Measurements from ENCODE around the gene ZNF212.

Gene ZNF212

DNA sequence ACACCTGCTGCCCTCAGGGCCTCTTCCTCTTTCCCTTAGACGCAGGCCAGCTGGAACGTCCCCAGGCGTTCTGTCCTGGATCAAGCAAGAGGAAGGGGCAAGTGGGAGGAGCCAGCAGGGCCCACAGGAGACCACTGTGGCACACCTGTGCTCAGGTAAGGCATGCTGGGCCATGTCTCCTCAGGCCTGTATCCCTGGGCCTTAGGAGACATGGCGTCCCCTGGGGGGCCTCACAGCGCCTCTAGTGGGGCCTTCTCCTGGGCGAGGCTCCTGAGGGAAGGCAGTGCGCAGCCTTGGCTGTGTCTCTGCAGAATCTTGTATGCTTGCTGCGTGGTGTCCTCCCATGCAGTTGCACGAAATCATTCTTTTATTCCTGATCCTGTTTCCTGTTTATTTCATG lies 53.9 kb downstream of the ZNF212 start:
- no peaks in the 10 kb centered on the region for H4K20me1 ChIP-seq (ENCODE audit: control insufficient read depth, insufficient read depth, low read depth, low read length)
- no peaks in the 10 kb centered on the region for H3K4me1 ChIP-seq (ENCODE audit: control insufficient read depth, low read length)
- no peak overlapping the region for H3K4me3 ChIP-seq (ENCODE audit: low read length)
- no peaks in the 10 kb centered on the region for H3K27me3 ChIP-seq (ENCODE audit: control insufficient read depth, low read length)
- H3K27ac ChIP-seq (ENCODE audit: low read depth, low read length), result no peak overlapping the region
- no peaks in the 10 kb centered on the region for H3F3A ChIP-seq (ENCODE audit: control insufficient read depth, insufficient read depth)
- no peaks in the 10 kb centered on the region for H3K79me2 ChIP-seq (ENCODE audit: control insufficient read depth, low read length)
- no peaks in the 10 kb centered on the region for H3K9me3 ChIP-seq (ENCODE audit: control insufficient read depth, insufficient read depth, low read length)
- no peaks in the 10 kb centered on the region for H3K9me2 ChIP-seq (replicated peaks; ENCODE audit: control insufficient read depth, low read length)
- H3K4me2 ChIP-seq (ENCODE audit: low read length), result no peak overlapping the region
- TF ChIP-seq EZH2phosphoT487 (IDR thresholded peaks at IDR 0.05; ENCODE audit: borderline replicate concordance, low read length), result no peak
- TF ChIP-seq, protein P1, sequence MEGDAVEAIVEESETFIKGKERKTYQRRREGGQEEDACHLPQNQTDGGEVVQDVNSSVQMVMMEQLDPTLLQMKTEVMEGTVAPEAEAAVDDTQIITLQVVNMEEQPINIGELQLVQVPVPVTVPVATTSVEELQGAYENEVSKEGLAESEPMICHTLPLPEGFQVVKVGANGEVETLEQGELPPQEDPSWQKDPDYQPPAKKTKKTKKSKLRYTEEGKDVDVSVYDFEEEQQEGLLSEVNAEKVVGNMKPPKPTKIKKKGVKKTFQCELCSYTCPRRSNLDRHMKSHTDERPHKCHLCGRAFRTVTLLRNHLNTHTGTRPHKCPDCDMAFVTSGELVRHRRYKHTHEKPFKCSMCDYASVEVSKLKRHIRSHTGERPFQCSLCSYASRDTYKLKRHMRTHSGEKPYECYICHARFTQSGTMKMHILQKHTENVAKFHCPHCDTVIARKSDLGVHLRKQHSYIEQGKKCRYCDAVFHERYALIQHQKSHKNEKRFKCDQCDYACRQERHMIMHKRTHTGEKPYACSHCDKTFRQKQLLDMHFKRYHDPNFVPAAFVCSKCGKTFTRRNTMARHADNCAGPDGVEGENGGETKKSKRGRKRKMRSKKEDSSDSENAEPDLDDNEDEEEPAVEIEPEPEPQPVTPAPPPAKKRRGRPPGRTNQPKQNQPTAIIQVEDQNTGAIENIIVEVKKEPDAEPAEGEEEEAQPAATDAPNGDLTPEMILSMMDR (IDR thresholded peaks at IDR 0.05; ENCODE audit: low read depth, low read length, poor library complexity, severe bottlenecking), result no peak
- H3K36me3 ChIP-seq (ENCODE audit: control insufficient read depth, low read length), result no peaks in the 10 kb centered on the region

DNA sequence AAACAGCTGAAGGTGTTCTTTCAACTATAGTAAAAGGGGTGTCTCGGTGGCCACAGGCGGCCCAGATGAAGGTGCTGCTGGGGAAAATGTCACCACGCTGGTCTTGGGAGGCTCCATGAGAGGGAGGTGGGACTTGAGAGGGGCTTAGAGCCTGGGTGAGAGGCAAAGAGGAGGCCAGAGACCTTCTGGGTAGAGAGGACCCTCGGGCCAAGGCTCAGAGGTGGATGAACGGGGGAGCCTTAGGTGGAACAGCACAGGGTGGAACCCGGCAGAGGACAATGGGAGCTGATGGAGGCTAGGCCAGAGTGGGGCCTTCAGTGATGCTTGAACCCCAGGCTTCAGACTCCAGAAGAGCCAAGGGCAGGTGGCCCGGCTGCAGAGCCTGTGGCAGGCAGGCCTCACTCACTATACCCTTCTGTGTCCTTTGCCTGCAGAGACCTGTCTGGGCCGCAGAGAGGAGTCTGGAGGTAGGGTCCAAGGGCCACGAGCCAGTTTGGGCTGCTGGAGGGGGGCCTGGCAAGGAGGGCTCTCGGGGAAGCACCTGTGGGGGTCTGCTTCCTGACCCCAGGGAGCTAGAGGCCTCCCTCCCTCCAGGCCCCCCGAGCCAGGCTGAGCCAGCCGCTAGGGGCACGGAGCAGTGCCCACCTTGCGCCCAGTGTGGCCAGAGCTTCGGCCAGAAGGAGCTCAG lies 54.6 kb downstream of the ZNF212 start:
- no peaks in the 10 kb centered on the region for H4K20me1 ChIP-seq (ENCODE audit: control insufficient read depth, insufficient read depth, low read depth, low read length)
- no peaks in the 10 kb centered on the region for H3F3A ChIP-seq (ENCODE audit: control insufficient read depth, insufficient read depth)
- no peaks in the 10 kb centered on the region for H3K79me2 ChIP-seq (ENCODE audit: control insufficient read depth, low read length)
- H3K27me3 ChIP-seq (ENCODE audit: control insufficient read depth, low read length), result no peaks in the 10 kb centered on the region
- no peaks in the 10 kb centered on the region for H3K9me2 ChIP-seq (replicated peaks; ENCODE audit: control insufficient read depth, low read length)
- H3K4me2 ChIP-seq (ENCODE audit: low read length), result no peak overlapping the region
- no peaks in the 10 kb centered on the region for H3K36me3 ChIP-seq (ENCODE audit: control insufficient read depth, low read length)
- H3K9me3 ChIP-seq (ENCODE audit: control insufficient read depth, insufficient read depth, low read length), result no peaks in the 10 kb centered on the region
- no peak overlapping the region for H3K27ac ChIP-seq (ENCODE audit: low read depth, low read length)
- no peak overlapping the region for H3K4me3 ChIP-seq (ENCODE audit: low read length)
- no peak for TF ChIP-seq EZH2phosphoT487 (IDR thresholded peaks at IDR 0.05; ENCODE audit: borderline replicate concordance, low read length)
- TF ChIP-seq, protein P1 (IDR thresholded peaks at IDR 0.05; ENCODE audit: low read depth, low read length, poor library complexity, severe bottlenecking), result no peak
- H3K4me1 ChIP-seq (ENCODE audit: control insufficient read depth, low read length), result no peaks in the 10 kb centered on the region

DNA sequence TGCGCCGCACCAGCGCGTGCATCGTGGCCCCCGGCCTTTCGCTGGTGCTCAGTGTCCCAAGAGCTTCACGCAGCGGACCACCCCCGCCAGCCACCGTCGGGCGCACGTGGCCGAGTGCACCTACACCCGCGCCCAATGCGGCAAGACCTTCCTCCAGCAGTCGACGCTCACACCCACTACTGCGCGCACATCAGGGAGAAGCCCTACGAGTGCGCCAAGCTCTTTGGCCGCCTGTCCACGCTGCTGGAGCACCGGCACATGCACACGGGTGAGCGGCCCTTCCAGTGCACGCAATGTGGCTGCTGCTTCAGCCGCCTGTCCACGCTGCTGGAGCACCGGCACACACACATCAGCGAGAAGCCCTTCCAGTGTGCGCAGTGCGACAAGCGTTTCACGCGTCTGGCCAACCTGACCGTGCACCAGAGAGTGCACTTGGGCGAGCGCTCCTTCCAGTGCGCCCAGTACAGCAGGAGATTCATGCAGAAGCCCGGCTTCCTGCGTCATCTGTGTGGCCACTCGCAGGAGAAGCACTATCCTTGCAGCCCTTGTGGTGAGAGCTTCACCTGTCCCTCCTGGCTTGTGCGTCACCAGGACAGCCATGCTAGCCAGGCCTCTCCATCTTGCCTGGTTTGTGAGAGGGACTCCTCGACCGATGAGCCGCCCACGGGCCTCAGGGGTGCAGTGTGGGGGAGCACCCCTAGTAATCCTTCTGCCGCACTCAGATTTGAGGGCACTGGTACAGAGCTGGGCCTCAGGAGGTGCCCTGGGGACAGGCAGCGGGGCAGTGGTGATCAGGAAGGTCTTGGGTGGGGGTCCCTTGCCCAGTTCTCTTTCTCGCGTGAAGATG lies 55.4 kb downstream of the ZNF212 start:
- no peaks in the 10 kb centered on the region for H4K20me1 ChIP-seq (ENCODE audit: control insufficient read depth, insufficient read depth, low read depth, low read length)
- no peaks in the 10 kb centered on the region for H3K79me2 ChIP-seq (ENCODE audit: control insufficient read depth, low read length)
- H3K27me3 ChIP-seq (ENCODE audit: control insufficient read depth, low read length), result no peaks in the 10 kb centered on the region
- no peaks in the 10 kb centered on the region for H3F3A ChIP-seq (ENCODE audit: control insufficient read depth, insufficient read depth)
- H3K36me3 ChIP-seq (ENCODE audit: control insufficient read depth, low read length), result no peaks in the 10 kb centered on the region
- no peak overlapping the region for H3K27ac ChIP-seq (ENCODE audit: low read depth, low read length)
- no peaks in the 10 kb centered on the region for H3K9me2 ChIP-seq (replicated peaks; ENCODE audit: control insufficient read depth, low read length)
- no peak overlapping the region for H3K4me3 ChIP-seq (ENCODE audit: low read length)
- H3K4me2 ChIP-seq (ENCODE audit: low read length), result no peak overlapping the region
- no peaks in the 10 kb centered on the region for H3K4me1 ChIP-seq (ENCODE audit: control insufficient read depth, low read length)
- TF ChIP-seq, protein P1 (IDR thresholded peaks at IDR 0.05; ENCODE audit: low read depth, low read length, poor library complexity, severe bottlenecking), result no peak
- no peak for TF ChIP-seq EZH2phosphoT487 (IDR thresholded peaks at IDR 0.05; ENCODE audit: borderline replicate concordance, low read length)
- no peaks in the 10 kb centered on the region for H3K9me3 ChIP-seq (ENCODE audit: control insufficient read depth, insufficient read depth, low read length)

All from DOHH2 (cell line).